Gastroesophageal sphincter (tissue), 4 donors: ENCODE results near the gene FBXO31. TPM values are rescaled to one million over a fixed set of nuclear protein-coding genes. Genes with fewer than 3 reads are reported as not detected.

Experiments
- ATAC-seq: fragments of 150-250 bp; one replicate; pipeline ENCODE4 v1.9.1; 2016; ENCODE audit warnings: mild to moderate bottlenecking, moderate library complexity
- H3K27ac ChIP-seq, 4 donors: fragments of 200-600 bp; sonication (generic) in 3 of 4; 1 replicate in 3 of 4; 2 replicates in 1 of 4; pipeline ENCODE4 v1.5.1; 2016 to 2019
- H3K27me3 ChIP-seq: fragments of 200-600 bp; sonication (generic); one replicate; pipeline ENCODE4 v1.5.1; 2019
- H3K36me3 ChIP-seq, 2 donors: fragments of 200-600 bp; sonication (generic); one replicate each; pipeline ENCODE4 v1.5.1; 2019; ENCODE audit warnings: control low read depth in 1 of 2
- H3K4me1 ChIP-seq, 3 donors: fragments of 200-600 bp; sonication (generic); 1 replicate in 2 of 3; 2 replicates in 1 of 3; pipeline ENCODE4 v1.5.1; 2016 to 2019; ENCODE audit warnings: control low read depth in 2 of 3
- H3K4me3 ChIP-seq, 2 donors: fragments of 200-600 bp; sonication (generic); one replicate each; pipeline ENCODE4 v1.5.1; 2019; ENCODE audit warnings: mild to moderate bottlenecking in 1 of 2, moderate library complexity in 1 of 2
- H3K9me3 ChIP-seq, 3 donors: fragments of 200-600 bp; sonication (generic); one replicate each; pipeline ENCODE4 v1.5.1; 2017 to 2019; ENCODE audit warnings: control low read depth in 2 of 3
- CTCF ChIP-seq, 4 experiments: fragments of 200-600 bp in 2 of 4; fragments of 450-650 bp in 2 of 4; sonication (generic) in 1 of 4; IDR thresholded peaks; one replicate each; pipeline ENCODE4 v1.5.1; 2017 to 2019; ENCODE audit warnings: antibody characterized with exemption in 4 of 4, mild to moderate bottlenecking in 2 of 4, moderate library complexity in 2 of 4
- EP300 ChIP-seq: sonication (generic); formaldehyde crosslinking; IDR thresholded peaks from one replicate; pipeline ENCODE4 v1.6.1; 2017; ENCODE audit warnings: antibody characterized with exemption, mild to moderate bottlenecking
- POLR2A ChIP-seq, 2 donors: fragments of 450-650 bp; IDR thresholded peaks; one replicate each; pipeline ENCODE4 v1.6.1; 2017; ENCODE audit warnings: antibody characterized with exemption in 2 of 2, mild to moderate bottlenecking in 2 of 2, moderate library complexity in 1 of 2
- POLR2AphosphoS5 ChIP-seq: sonication (generic); formaldehyde crosslinking; IDR thresholded peaks from one replicate; pipeline ENCODE4 v1.6.1; 2017; ENCODE audit warnings: antibody characterized with exemption
- WGBS, 2 donors: methylation state at CpG; one replicate each; pipeline ENCODE4 v1.1.5; 2018; ENCODE audit warnings: low coverage in 1 of 2; 5-methylcytosine and 5-hydroxymethylcytosine counted together
- total RNA-seq, 4 donors: library from RNA; depleted of rRNA; stranded (reverse); fragments of >200 nt; gene quantifications; one replicate each; pipeline ENCODE4 v1.1.0, GENCODE V29; 2016

FBXO31 gene
- total RNA-seq, 4 donors from 2014 or later, result 69.2 to 141 (median 85.1) TPM

GRCh38 chr16:87303962-87304521, 79.5 kb downstream of the FBXO31 start:
- no peak overlapping the region for H3K27ac ChIP-seq
- peaks cover 0 to 4% (median 0%) of the 10 kb centered on the region in 3 donors for H3K4me1 ChIP-seq
- no peak for ATAC-seq
- peaks cover 0 to 12% (median 0%) of the 10 kb centered on the region in 3 donors for H3K9me3 ChIP-seq
- 100% methylated on average over 1 of the region's 4 CpGs for WGBS, 2 donors
- no peak for TF ChIP-seq POLR2AphosphoS5
- no peak for TF ChIP-seq CTCF (IDR thresholded peaks at IDR 0.05)
- TF ChIP-seq POLR2A (IDR thresholded peaks at IDR 0.05), result no peak
- no peak for TF ChIP-seq EP300
- H3K36me3 ChIP-seq, result no peaks in the 10 kb centered on the region
- H3K4me3 ChIP-seq, result no peak overlapping the region
- peaks cover 10% of the 10 kb centered on the region for H3K27me3 ChIP-seq

- 83% methylated on average over 1 of the region's 7 CpGs; no CpG with 5 or more reads in 1 of the 2 donors for WGBS, 2 donors
These were observed 80.1 kb downstream of the FBXO31 start for GRCh38 chr16:87303431-87303930.

GRCh38 chr16:87298857-87299465, 84.6 kb downstream of the FBXO31 start:
- no peaks in the 10 kb centered on the region for H3K9me3 ChIP-seq
- no peaks in the 10 kb centered on the region for H3K27me3 ChIP-seq
- TF ChIP-seq POLR2AphosphoS5, result no peak
- TF ChIP-seq EP300, result no peak
- TF ChIP-seq CTCF (IDR thresholded peaks at IDR 0.05), result no peak
- TF ChIP-seq POLR2A (IDR thresholded peaks at IDR 0.05), result no peak
- H3K4me3 ChIP-seq, result no peak overlapping the region
- WGBS, 2 donors, result 83 to 100% methylated on average over 1 to 7 of the region's 13 CpGs
- H3K36me3 ChIP-seq, result no peaks in the 10 kb centered on the region
- no peaks in the 10 kb centered on the region for H3K4me1 ChIP-seq
- H3K27ac ChIP-seq, result no peak overlapping the region
- no peak for ATAC-seq

More at GRCh38 chr16:87303431-87303930, 80.1 kb downstream of the FBXO31 start:
- H3K4me3 ChIP-seq, result no peak overlapping the region
- H3K4me1 ChIP-seq, result peaks cover 0 to 4% (median 0%) of the 10 kb centered on the region in 3 donors
- H3K9me3 ChIP-seq, result peaks cover 0 to 7% (median 0%) of the 10 kb centered on the region in 3 donors
- H3K27me3 ChIP-seq, result peaks cover 10% of the 10 kb centered on the region
- H3K27ac ChIP-seq, result no peak overlapping the region
- no peak for ATAC-seq
- H3K36me3 ChIP-seq, result no peaks in the 10 kb centered on the region
- TF ChIP-seq POLR2A (IDR thresholded peaks at IDR 0.05) (no peak), POLR2AphosphoS5 (no peak), EP300 (no peak), CTCF (IDR thresholded peaks at IDR 0.05) (no peak)

- H3K4me1 ChIP-seq, result no peaks in the 10 kb centered on the region
- H3K36me3 ChIP-seq, result no peaks in the 10 kb centered on the region
- no peak overlapping the region for H3K27ac ChIP-seq
- peak in 3 of 4 experiments; percentile 29 to 58 (median 39) for TF ChIP-seq CTCF (IDR thresholded peaks at IDR 0.05)
- no peak for TF ChIP-seq EP300
- TF ChIP-seq POLR2A (IDR thresholded peaks at IDR 0.05), result no peak
- WGBS, 2 donors, result 60 to 74% methylated on average over 4 of the region's 15 CpGs
- ATAC-seq, result no peak
- no peak overlapping the region for H3K4me3 ChIP-seq
- no peaks in the 10 kb centered on the region for H3K9me3 ChIP-seq
- no peaks in the 10 kb centered on the region for H3K27me3 ChIP-seq
These were observed 85.5 kb downstream of the FBXO31 start for GRCh38 chr16:87297918-87298631.
